ENCODE data around the gene HNRNPU.

DNA sequence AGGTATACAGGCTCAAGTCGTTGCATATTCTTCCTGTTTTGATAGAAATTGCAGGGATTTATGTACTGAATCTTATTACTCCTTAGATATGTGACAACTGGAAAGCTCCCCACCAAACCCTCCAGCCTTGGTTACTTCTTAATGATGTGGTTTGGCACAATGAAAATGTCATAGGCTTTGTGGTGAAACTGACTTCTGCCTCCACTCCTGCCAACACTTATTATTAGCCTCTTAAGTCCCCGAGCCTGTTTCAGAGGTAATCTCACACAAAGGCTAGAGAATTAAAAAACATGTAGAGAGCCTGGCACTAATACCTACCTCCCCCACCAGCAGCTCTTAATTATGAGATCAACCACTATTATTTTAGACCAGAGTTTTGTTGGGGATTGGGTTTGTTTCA, 24.7 kb downstream of the HNRNPU start:
- TF ChIP-seq, protein P1, sequence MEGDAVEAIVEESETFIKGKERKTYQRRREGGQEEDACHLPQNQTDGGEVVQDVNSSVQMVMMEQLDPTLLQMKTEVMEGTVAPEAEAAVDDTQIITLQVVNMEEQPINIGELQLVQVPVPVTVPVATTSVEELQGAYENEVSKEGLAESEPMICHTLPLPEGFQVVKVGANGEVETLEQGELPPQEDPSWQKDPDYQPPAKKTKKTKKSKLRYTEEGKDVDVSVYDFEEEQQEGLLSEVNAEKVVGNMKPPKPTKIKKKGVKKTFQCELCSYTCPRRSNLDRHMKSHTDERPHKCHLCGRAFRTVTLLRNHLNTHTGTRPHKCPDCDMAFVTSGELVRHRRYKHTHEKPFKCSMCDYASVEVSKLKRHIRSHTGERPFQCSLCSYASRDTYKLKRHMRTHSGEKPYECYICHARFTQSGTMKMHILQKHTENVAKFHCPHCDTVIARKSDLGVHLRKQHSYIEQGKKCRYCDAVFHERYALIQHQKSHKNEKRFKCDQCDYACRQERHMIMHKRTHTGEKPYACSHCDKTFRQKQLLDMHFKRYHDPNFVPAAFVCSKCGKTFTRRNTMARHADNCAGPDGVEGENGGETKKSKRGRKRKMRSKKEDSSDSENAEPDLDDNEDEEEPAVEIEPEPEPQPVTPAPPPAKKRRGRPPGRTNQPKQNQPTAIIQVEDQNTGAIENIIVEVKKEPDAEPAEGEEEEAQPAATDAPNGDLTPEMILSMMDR (IDR thresholded peaks at IDR 0.05; ENCODE audit: low read length) = no peak
- TF ChIP-seq EZH2phosphoT487 (IDR thresholded peaks at IDR 0.05; ENCODE audit: low read length) (no peak), EZH2 (optimal IDR thresholded peaks at IDR 0.05; ENCODE audit: low read depth, low read length) (no peak)

Data from MM.1S (cell line).